OCI-LY1 (cell line): ENCODE measurements around the gene CPXM2.

ENCODE experiments used
- CTCF ChIP-seq: fragments of 200-600 bp; sonication (generic), shearing (Covaris generic); IDR thresholded peaks from 2 replicates; pipeline ENCODE4 v1.5.1; 2017; ENCODE audit warnings: mild to moderate bottlenecking, antibody characterized with exemption, low read length, moderate library complexity, mixed read lengths
- EZH2 ChIP-seq: fragments of 200-600 bp; sonication (generic), shearing (Covaris generic); IDR thresholded peaks from 2 replicates; pipeline ENCODE4 v1.8.0; 2017; ENCODE audit warnings: borderline replicate concordance, mixed run types, mild to moderate bottlenecking, antibody characterized with exemption, low read length, moderate library complexity, mixed read lengths

GRCh38 chr10:123906884-123907652 is 15.5 kb upstream of the CPXM2 start:
- TF ChIP-seq CTCF (no peak), EZH2 (no peak)
